ENCODE measurements around the gene ZC3H4. TPM values are rescaled to one million over a fixed set of nuclear protein-coding genes. Genes with fewer than 3 reads are reported as not detected.

Gene ZC3H4
- total and polyA plus RNA-seq, 2 of the 8 experiments (the other 6 are each of a cell fraction or from before 2014, with no cell fraction given), result 6.6 to 92.0 TPM

DNA sequence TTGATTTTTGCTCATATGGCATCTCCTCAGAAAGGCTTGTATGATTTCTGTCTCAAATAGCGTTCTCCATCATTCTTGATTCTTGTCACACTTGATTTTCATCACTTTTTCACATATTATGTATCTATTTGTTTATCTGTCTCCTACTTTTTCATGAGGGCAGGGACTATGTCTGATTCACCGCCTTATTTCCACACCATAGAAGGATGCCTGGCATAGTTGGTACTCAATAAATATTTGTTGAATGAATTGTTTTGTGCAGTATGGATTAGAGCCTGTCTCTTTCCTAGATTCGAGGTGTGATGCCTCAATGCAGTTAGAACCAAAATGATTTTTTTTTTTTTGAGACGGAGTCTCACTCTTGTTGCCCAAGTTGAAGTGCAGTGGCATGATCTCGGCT, 29.2 kb upstream of the ZC3H4 start:
- Histone ChIP-seq H4K20me1 (replicated peaks in 1 of 2; ENCODE audit: control insufficient read depth in 1 of 2, insufficient read depth in 2 of 2, low read length in 2 of 2) (peaks cover 15 to 34% of the 10 kb centered on the region in 2 experiments), H4K8ac (ENCODE audit: extremely low read depth, insufficient read depth, low read length) (no peak overlapping the region), H3K79me2 (ENCODE audit: control insufficient read depth in 1 of 2, insufficient read depth in 2 of 2, low read length in 2 of 2) (peaks cover 36 to 91% of the 10 kb centered on the region in 2 experiments), H3K4me2 (ENCODE audit: insufficient read depth in 1 of 2, low read depth in 2 of 2, low read length in 2 of 2) (no peak overlapping the region), H3K4me3 (ENCODE audit: extremely low read depth in 1 of 4, insufficient read depth in 2 of 4, low read depth in 3 of 4, low read length in 4 of 4) (no peak overlapping the region), H3K23me2 (ENCODE audit: low read depth, low read length) (no peaks in the 10 kb centered on the region), H3K79me1 (ENCODE audit: low read depth, low read length) (peaks cover 4% of the 10 kb centered on the region), H3K4me1 (replicated peaks in 1 of 4; ENCODE audit: control insufficient read depth in 3 of 4, insufficient read depth in 4 of 4, low read length in 3 of 4) (no peaks in the 10 kb centered on the region), H4K5ac (ENCODE audit: insufficient read length, low read depth, low read length) (no peak overlapping the region), H2BK15ac (ENCODE audit: low read length) (no peak overlapping the region), H2BK120ac (replicated peaks; ENCODE audit: low read depth, low read length) (no peak overlapping the region), H3K14ac (ENCODE audit: insufficient read length) (no peak overlapping the region), H2BK5ac (ENCODE audit: low read depth, low read length) (no peak overlapping the region; the same call in 1 of the 2 replicates), H3K23ac (ENCODE audit: insufficient read length) (no peak overlapping the region), H3K4ac (replicated peaks; ENCODE audit: insufficient read length, low read depth, low read length) (no peak overlapping the region), H3K27ac (ENCODE audit: low read depth, low read length) (no peak overlapping the region), H2AFZ (ENCODE audit: low read length) (no peak overlapping the region), H3K36me3 (ENCODE audit: control insufficient read depth in 2 of 4, insufficient read depth in 4 of 4, low read length in 3 of 4) (peaks cover 22 to 53% (median 38%) of the 10 kb centered on the region in 4 experiments; a peak in 7 of 8 replicates), H3K9ac (replicated peaks in 1 of 4; ENCODE audit: extremely low read depth in 1 of 4, low read depth in 3 of 4, low read length in 3 of 4) (no peak overlapping the region), H4K91ac (replicated peaks; ENCODE audit: insufficient read length, low read length) (no peak overlapping the region), H3K56ac (replicated peaks; ENCODE audit: insufficient read length, low read depth, low read length) (no peak overlapping the region), H3K9me3 (ENCODE audit: insufficient read depth in 2 of 2, low read depth in 1 of 2, low read length in 1 of 2) (no peaks in the 10 kb centered on the region), H2BK12ac (ENCODE audit: low read depth, low read length) (no peak overlapping the region), H2AK5ac (ENCODE audit: low read depth, low read length) (no peak overlapping the region), H3K18ac (ENCODE audit: extremely low read depth, low read length) (no peak overlapping the region), H3K27me3 (replicated peaks in 1 of 4; ENCODE audit: control insufficient read depth in 3 of 4, extremely low read depth in 1 of 4, insufficient read depth in 3 of 4, low read length in 3 of 4) (no peaks in the 10 kb centered on the region), H2BK20ac (ENCODE audit: low read length) (no peak overlapping the region)
- TF ChIP-seq GTF2F1 (IDR thresholded peaks at IDR 0.05; ENCODE audit: borderline replicate concordance, low read depth, low read length), result no peak
- POLR2A ChIA-PET (ENCODE audit: partially characterized antibody), result interaction anchor here (1.0 to 13.9 kb wide), 9 partner anchors 10 to 51 kb away, joined by 3 to 98 read pairs (median 4); partner anchors contain the start of gene SAE1
- FAIRE-seq, result no peak
- CTCF ChIA-PET (ENCODE audit: partially characterized antibody), result interaction anchor here (1.0 to 2.3 kb wide), 10 partner anchors 11 to 105 kb away, joined by 3 to 10 read pairs (median 3); no protein-coding TSS in a partner anchor
- no peak for DNase-seq (ENCODE audit: low read depth in 1 of 2, low spot score in 2 of 2)
- WGBS, 2 experiments (ENCODE audit: extremely low coverage in 1 of 2, insufficient coverage in 1 of 2, insufficient read length in 1 of 2, insufficient replicate concordance in 2 of 2, low coverage in 1 of 2, low lambda C conversion rate in 2 of 2, missing lambda C conversion rate in 1 of 2), result 92% methylated on average over 5 of the region's 5 CpGs; no CpG with 5 or more reads in 1 of the 2 experiments
